ENCODE data around the gene CDHR3.

Gene CDHR3

DNA sequence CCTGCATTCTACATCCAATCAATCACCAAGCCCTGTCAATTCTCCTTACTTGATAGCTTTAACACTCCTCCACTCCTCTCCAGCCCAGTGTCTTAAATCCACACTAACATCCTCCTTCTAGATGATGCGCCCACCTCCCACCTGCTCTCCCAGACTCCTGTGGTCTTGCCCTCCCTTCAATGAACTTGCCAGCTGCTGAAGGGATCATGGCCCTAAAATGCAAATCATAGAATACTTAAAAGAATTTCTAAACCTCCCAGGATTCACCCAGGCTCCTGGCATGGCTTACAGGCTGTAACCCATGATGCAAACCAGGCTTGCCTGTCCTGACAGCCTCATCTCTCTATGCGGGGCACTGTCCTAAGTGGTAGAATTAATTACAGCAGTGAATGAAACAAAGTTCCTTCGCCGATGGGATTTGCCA, 105.5 kb downstream of the CDHR3 start:
- no peak for DNase-seq

- DNase-seq, result no peak
These were observed 105.9 kb downstream of the CDHR3 start for GRCh38 chr7:106068986-106069385.

GRCh38 chr7:106069471-106070200, 106.6 kb downstream of the CDHR3 start:
- DNase-seq, result no peak

- no peak for DNase-seq
These were observed 107.1 kb downstream of the CDHR3 start for GRCh38 chr7:106070201-106070551.

- no peak for DNase-seq
These were observed 107.6 kb downstream of the CDHR3 start for GRCh38 chr7:106070567-106071254.

GRCh38 chr7:106071356-106071998, 108.4 kb downstream of the CDHR3 start:
- no peak for DNase-seq

- no peak for DNase-seq
These were observed 109.1 kb downstream of the CDHR3 start for GRCh38 chr7:106071999-106072714.

DNA sequence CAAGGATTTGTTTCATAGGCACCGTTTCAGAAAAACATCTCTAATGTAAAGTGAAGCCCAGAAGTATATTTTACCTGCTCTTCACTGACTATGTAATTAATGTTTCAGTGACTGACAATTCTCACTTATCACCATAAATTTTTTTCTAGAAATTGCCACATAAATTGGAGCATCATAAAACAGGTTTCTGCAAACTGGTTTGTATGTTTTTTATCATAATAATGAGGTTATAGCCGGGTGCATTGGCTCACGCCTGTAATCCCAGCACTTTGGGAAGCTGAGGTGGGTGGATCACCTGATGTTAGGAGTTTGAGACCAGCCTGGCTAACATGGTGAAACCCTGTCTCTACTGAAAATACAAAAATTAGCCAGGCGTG, 109.6 kb downstream of the CDHR3 start:
- no peak for DNase-seq

DNA sequence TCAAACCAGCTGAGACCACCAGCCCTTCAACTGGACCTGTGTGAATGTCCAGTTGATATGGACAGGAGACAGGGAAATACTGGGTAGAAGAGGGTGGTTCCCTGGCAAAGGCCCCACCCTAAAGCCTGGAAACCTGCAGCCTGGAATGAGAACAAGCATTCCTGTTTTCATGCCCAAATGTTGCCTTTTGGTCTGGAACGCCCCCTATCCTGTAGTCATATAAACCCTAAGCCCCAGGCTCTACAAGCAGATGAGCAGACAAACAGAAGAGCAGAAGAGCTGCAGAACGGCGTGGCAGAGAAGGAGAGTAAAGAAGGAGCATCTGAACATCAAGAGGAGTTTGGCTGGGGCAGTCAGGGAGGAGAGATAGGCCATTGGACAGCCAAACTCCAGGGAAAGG, 110.6 kb downstream of the CDHR3 start:
- DNase-seq, result no peak

DNA sequence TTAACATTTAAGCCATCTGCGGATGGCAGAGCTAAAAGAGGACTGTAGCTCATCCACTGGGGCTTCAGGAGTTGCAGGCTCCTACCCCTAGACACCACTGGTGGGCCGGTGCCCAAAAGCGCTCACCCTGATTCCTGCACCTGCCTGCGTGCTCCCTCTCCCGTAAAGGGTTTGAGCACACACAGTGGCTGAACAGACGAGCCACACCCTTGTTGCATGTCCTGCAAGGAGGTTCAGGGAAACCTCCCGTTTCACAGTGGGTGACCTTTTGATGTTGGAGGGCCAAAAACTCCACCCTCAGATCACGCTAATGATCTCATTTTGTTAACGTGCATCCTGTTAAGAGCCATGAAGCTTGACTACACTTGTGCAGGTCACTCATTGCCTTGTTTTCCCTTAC, 111.2 kb downstream of the CDHR3 start:
- DNase-seq, result no peak

DNA sequence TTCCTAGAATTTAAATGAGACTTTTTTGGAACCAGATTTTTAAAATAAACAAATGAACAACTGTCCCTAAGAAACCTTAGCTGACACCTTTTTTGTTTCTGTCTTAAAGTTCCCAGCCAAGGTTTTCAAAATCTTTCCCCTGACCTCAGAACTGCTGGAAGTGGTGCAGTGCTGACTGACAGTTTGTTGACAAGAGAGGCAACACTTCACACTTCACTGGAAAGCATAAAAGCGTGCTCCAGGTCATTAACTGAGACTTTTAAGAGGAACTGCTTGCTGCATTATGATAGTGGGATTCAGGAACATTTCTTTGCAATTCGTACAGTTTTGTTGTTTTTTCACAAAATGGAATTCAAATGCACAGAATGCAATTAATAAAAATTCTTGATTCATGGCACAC, 112.9 kb downstream of the CDHR3 start:
- no peak for DNase-seq

DNA sequence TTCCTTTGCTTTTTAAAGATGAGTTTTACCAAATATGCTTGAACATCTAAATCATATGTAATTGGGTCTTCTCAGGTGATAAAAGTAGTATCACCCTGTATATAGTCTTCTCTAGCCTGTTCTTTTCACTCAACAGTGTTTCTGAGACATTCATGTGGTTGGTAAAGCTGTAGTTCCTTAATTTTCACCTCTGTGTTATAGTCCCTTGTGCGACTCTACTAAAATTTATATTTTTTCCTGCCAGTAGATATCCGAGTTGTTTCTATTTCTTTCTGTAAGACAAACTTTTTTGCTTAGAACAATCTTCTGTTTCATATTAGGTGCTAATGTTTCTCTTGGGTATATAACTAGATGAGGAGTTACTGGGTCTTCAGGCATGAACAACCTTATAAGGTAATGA, 113.5 kb downstream of the CDHR3 start:
- DNase-seq, result no peak

- DNase-seq, result no peak
These were observed 117.4 kb downstream of the CDHR3 start for GRCh38 chr7:106080300-106080987.

GRCh38 chr7:106082087-106082854, 119.2 kb downstream of the CDHR3 start:
- no peak for DNase-seq
